Endothelial cell of umbilical vein (primary cell): ENCODE results near the gene ADAMTS12. TPM values are rescaled to one million over a fixed set of nuclear protein-coding genes. Genes with fewer than 3 reads are reported as not detected.

Experiments
- BruUV-seq: library from RNA; stranded (reverse); fragments of 400-500 nt; replicated peaks from 2 replicates; lab custom pipeline; 2021; lab: Mats Ljungman, UMichigan
- CTCF ChIA-PET: fragments of 300-600, 350-600 bp; sonication (Branson Sonifier 250); formaldehyde crosslinking; loops from one replicate; lab custom pipeline; 2021; ENCODE audit warnings: antibody characterized with exemption, inconsistent platforms; lab: Charles Lee
- POLR2A ChIA-PET: fragments of 300-600, 350-600 bp; sonication (Branson Sonifier 250); formaldehyde crosslinking; loops from one replicate; lab custom pipeline; 2021; ENCODE audit warnings: antibody characterized with exemption, inconsistent platforms; lab: Charles Lee
- DNase-seq: peaks from one replicate; pipeline ENCODE4 v3.0.0-alpha.2; 2011; ENCODE audit warnings: low read depth, low spot score
- FAIRE-seq: peaks from 2 replicates; lab custom pipeline; 2011; peaks lifted over from hg19 to GRCh38; lab: Jason Lieb, UNC
- H2AFZ ChIP-seq: 2 replicates; pipeline ENCODE4 v1.6.0; 2012; ENCODE audit warnings: low read depth, low read length, control low read depth, inconsistent platforms
- H3K27ac ChIP-seq: 2 replicates; pipeline ENCODE4 v1.5.1; 2011; ENCODE audit warnings: low read depth, mild to moderate bottlenecking, control low read depth, low read length, moderate library complexity; ENCODE audit not compliant: insufficient read depth
- H3K27me3 ChIP-seq, 2 experiments: 2 replicates each; pipeline versions ENCODE4 v1.6.0 to v1.6.1; 2011; ENCODE audit warnings: low read length in 2 of 2, mixed read lengths in 1 of 2; ENCODE audit not compliant: control insufficient read depth in 2 of 2, insufficient read depth in 2 of 2
- H3K36me3 ChIP-seq, 2 experiments: 2 replicates in 1 of 2; 3 replicates in 1 of 2; pipeline ENCODE4 v1.5.1; 2011; ENCODE audit warnings: low read length in 2 of 2, mild to moderate bottlenecking in 1 of 2, moderate library complexity in 1 of 2; ENCODE audit not compliant: control insufficient read depth in 2 of 2, insufficient read depth in 2 of 2; ENCODE audit errors: extremely low read depth in 1 of 2
- H3K4me1 ChIP-seq: 3 replicates; pipeline ENCODE4 v1.5.1; 2011; ENCODE audit warnings: mild to moderate bottlenecking, low read length; ENCODE audit not compliant: control insufficient read depth, insufficient read depth; ENCODE audit errors: extremely low read depth
- H3K4me2 ChIP-seq: 2 replicates; pipeline ENCODE4 v1.6.1; 2011; ENCODE audit warnings: low read length, control low read depth, mixed read lengths; ENCODE audit not compliant: insufficient read depth
- H3K4me3 ChIP-seq, 3 experiments: fragments of 200-600 bp in 1 of 3; sonication (generic), shearing (Covaris generic) in 1 of 3; replicated peaks in 1 of 3; 2 replicates each; pipeline ENCODE4 v1.5.1; 2011 to 2016; ENCODE audit warnings: control low read depth in 3 of 3, low read length in 3 of 3, mild to moderate bottlenecking in 2 of 3, inconsistent platforms in 1 of 3, low read depth in 1 of 3, moderate library complexity in 1 of 3; ENCODE audit not compliant: insufficient read depth in 1 of 3
- H3K79me2 ChIP-seq: 2 replicates; pipeline ENCODE4 v1.6.0; 2012; ENCODE audit warnings: low read length, inconsistent platforms; ENCODE audit not compliant: control insufficient read depth, insufficient read depth
- H3K9ac ChIP-seq: replicated peaks from 2 replicates; pipeline ENCODE3; 2011; ENCODE audit warnings: low read length, control low read depth; ENCODE audit not compliant: insufficient read depth; ENCODE audit errors: extremely low read depth
- H3K9me1 ChIP-seq: replicated peaks from 3 replicates; pipeline ENCODE4 v1.6.0; 2011; ENCODE audit warnings: mild to moderate bottlenecking, low read length; ENCODE audit not compliant: control insufficient read depth, insufficient read depth; ENCODE audit errors: extremely low read depth
- H3K9me3 ChIP-seq: replicated peaks from 2 replicates; pipeline ENCODE4 v1.5.1; 2012; ENCODE audit warnings: low read length, inconsistent platforms; ENCODE audit not compliant: control insufficient read depth, insufficient read depth
- H4K20me1 ChIP-seq: replicated peaks from 2 replicates; pipeline ENCODE3; 2011; ENCODE audit warnings: mild to moderate bottlenecking, low read length; ENCODE audit not compliant: control insufficient read depth, insufficient read depth; ENCODE audit errors: extremely low read depth
- FOS ChIP-seq: IDR thresholded peaks from 2 replicates; pipeline ENCODE4 v1.6.1; 2011; ENCODE audit warnings: mild to moderate bottlenecking, low read length, moderate library complexity, borderline replicate concordance; ENCODE audit not compliant: insufficient read depth
- POLR2AphosphoS5 ChIP-seq: IDR thresholded peaks from 2 replicates; pipeline ENCODE4 v1.6.1; 2012; ENCODE audit warnings: low read depth, mild to moderate bottlenecking, control low read depth, low read length, moderate library complexity; ENCODE audit not compliant: insufficient read depth
- dilution Hi-C: fragments of 300-500 bp; cut with MboI; formaldehyde crosslinking; loops from one replicate; pipeline ENCODE4 v1.15.0; 2019; ENCODE audit warnings: low sequenced_read_pairs; ENCODE audit not compliant: extremely low pct_ligation_motif_present
- intact Hi-C: fragments of 100-400 bp; cut with micrococcal nuclease; formaldehyde crosslinking; loops from one replicate; pipeline ENCODE4 v1.10.0; 2022
- polyA plus RNA-seq, 4 experiments: library from polyadenylated mRNA; depleted of rRNA in 3 of 4; stranded (reverse) in 3 of 4; unstranded in 1 of 4; fragments of >200 nt; gene quantifications; 2 replicates each; pipeline versions ENCODE4 v1.2.1 to v1.2.3, GENCODE V29; 2011 to 2012; ENCODE audit warnings: missing spikeins in 1 of 4
- total RNA-seq: library from RNA; stranded (reverse); gene quantifications from 2 replicates; pipeline ENCODE4 v1.2.3, GENCODE V29; 2021
- TF ChIP-seq, protein P1 (sequence below), 2 donors: IDR thresholded peaks; 1 replicate in 1 of 2; 2 replicates in 1 of 2; pipeline ENCODE4 v1.5.1; 2011; ENCODE audit warnings: low read length in 2 of 2, mild to moderate bottlenecking in 2 of 2, moderate library complexity in 2 of 2, control low read depth in 1 of 2, inconsistent platforms in 1 of 2, low read depth in 1 of 2; ENCODE audit not compliant: insufficient read depth in 1 of 2; ENCODE audit errors: extremely low read depth in 1 of 2
- TF ChIP-seq, protein P2 (sequence below): IDR thresholded peaks from 2 replicates; pipeline ENCODE4 v1.6.1; 2011; ENCODE audit not compliant: insufficient read depth, insufficient read length

ADAMTS12 gene
- total and polyA plus RNA-seq, 2 donors (not counting 3 experiments of a cell fraction or from before 2014, with no cell fraction given), result 0.88 TPM; not detected in 1

DNA sequence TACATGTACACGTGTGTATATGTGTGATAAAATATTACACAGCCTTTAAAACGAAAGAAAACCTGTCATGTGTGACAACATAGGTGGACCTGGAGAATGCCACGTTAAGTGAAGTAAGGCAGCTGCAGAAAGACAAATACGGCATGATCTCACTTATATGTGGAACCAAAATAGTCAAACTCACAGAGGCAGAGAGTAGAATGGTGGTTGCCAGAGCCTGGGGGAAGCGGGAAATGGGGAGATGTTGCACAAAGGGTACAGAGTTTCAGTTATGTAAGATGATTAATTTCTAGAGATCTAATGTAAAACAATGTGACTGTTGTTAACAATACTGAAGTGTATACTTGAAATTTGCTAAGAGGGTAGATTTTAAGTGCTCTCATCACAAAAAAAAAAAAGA lies 34.8 kb downstream of the ADAMTS12 start:
- no peak for DNase-seq
- no peaks in the 10 kb centered on the region for H3K27me3 ChIP-seq
- H2AFZ ChIP-seq, result no peak overlapping the region
- no TSS peak for BruUV-seq
- no peak overlapping the region for H3K4me2 ChIP-seq
- no peaks in the 10 kb centered on the region for H3K9me3 ChIP-seq
- peaks cover 15% of the 10 kb centered on the region for H3K4me1 ChIP-seq
- H3K9me1 ChIP-seq, result no peaks in the 10 kb centered on the region
- CTCF ChIA-PET, result no interaction called here
- FAIRE-seq, result no peak
- dilution Hi-C loops, result no loop called here
- no peak overlapping the region for H3K27ac ChIP-seq
- POLR2A ChIA-PET, result no interaction called here
- H3K4me3 ChIP-seq, result no peak overlapping the region
- TF ChIP-seq, protein P1, sequence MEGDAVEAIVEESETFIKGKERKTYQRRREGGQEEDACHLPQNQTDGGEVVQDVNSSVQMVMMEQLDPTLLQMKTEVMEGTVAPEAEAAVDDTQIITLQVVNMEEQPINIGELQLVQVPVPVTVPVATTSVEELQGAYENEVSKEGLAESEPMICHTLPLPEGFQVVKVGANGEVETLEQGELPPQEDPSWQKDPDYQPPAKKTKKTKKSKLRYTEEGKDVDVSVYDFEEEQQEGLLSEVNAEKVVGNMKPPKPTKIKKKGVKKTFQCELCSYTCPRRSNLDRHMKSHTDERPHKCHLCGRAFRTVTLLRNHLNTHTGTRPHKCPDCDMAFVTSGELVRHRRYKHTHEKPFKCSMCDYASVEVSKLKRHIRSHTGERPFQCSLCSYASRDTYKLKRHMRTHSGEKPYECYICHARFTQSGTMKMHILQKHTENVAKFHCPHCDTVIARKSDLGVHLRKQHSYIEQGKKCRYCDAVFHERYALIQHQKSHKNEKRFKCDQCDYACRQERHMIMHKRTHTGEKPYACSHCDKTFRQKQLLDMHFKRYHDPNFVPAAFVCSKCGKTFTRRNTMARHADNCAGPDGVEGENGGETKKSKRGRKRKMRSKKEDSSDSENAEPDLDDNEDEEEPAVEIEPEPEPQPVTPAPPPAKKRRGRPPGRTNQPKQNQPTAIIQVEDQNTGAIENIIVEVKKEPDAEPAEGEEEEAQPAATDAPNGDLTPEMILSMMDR (IDR thresholded peaks at IDR 0.05; ENCODE audit: extremely low read depth in 1 of 2, insufficient read depth in 1 of 2, low read depth in 1 of 2, low read length in 2 of 2), result no peak
- no peak for TF ChIP-seq POLR2AphosphoS5
- H3K9ac ChIP-seq, result no peak overlapping the region
- intact Hi-C loops, result no loop called here
- no peaks in the 10 kb centered on the region for H4K20me1 ChIP-seq
- no peaks in the 10 kb centered on the region for H3K36me3 ChIP-seq
- H3K79me2 ChIP-seq, result no peaks in the 10 kb centered on the region

DNA sequence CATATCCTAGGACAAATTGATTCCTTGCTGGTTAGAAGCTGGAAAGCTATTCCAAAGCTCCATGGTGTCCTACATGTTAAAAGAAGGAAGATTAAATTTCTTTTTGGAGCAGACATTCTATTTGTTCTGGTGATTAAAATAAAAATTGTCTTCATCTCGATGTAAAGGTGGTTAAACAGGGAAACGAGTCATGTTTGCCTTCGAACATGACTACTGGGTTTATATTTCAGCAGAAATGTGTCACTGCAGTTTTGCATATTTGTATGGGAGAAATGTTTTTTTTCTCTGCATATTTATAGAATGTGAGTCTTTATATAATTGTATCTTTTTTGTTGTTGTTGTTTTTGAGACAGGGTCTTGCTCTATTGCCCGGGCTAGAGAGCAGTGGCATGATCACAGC lies 36.4 kb downstream of the ADAMTS12 start:
- intact Hi-C loops (no loop called here), dilution Hi-C loops (no loop called here)
- Histone ChIP-seq H3K9ac (no peak overlapping the region), H2AFZ (no peak overlapping the region), H3K4me3 (no peak overlapping the region), H3K9me1 (no peaks in the 10 kb centered on the region), H3K27ac (peak overlapping the region; percentile 65), H3K79me2 (no peaks in the 10 kb centered on the region), H4K20me1 (no peaks in the 10 kb centered on the region), H3K4me1 (peaks cover 23% of the 10 kb centered on the region), H3K36me3 (no peaks in the 10 kb centered on the region), H3K4me2 (peak overlapping the region; percentile 51), H3K9me3 (no peaks in the 10 kb centered on the region), H3K27me3 (no peaks in the 10 kb centered on the region)
- POLR2A ChIA-PET, result no interaction called here
- CTCF ChIA-PET, result no interaction called here
- BruUV-seq, result no TSS peak
- TF ChIP-seq FOS, result peak; percentile 29
- TF ChIP-seq, protein P2, sequence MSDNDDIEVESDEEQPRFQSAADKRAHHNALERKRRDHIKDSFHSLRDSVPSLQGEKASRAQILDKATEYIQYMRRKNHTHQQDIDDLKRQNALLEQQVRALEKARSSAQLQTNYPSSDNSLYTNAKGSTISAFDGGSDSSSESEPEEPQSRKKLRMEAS, result no peak
- FAIRE-seq (no peak), DNase-seq (no peak)
